Tongue (tissue), 3 donors: ENCODE results near the gene GNRHR. TPM values are rescaled to one million over a fixed set of nuclear protein-coding genes. Genes with fewer than 3 reads are reported as not detected.

ENCODE experiments used
- DNase-seq: peaks from one replicate; pipeline ENCODE4 v3.0.0-alpha.2; 2015
- small RNA-seq: library from RNA; depleted of rRNA; stranded (forward); fragments of <200 nt; gene quantifications from one replicate; pipeline ENCODE3, GENCODE V24; 2014; ENCODE audit warnings: low replicate concordance
- total RNA-seq: library from RNA; depleted of rRNA; stranded (reverse); fragments of >200 nt; gene quantifications from one replicate; pipeline ENCODE4 v1.2.3, GENCODE V29; 2014

Gene GNRHR
- total RNA-seq, 1 donor from 2014 or later: not detected

GRCh38 chr4:67700116-67700737 lies 54.0 kb downstream of the GNRHR start:
- peak; percentile 45 for DNase-seq

GRCh38 chr4:67699603-67700002 lies 54.6 kb downstream of the GNRHR start:
- no peak for DNase-seq

- no peak for DNase-seq
These were observed 56.1 kb downstream of the GNRHR start for GRCh38 chr4:67697860-67698687.

GRCh38 chr4:67696061-67696460 lies 58.1 kb downstream of the GNRHR start:
- DNase-seq: no peak

- DNase-seq: no peak
These were observed 59.5 kb downstream of the GNRHR start for GRCh38 chr4:67694662-67695061.

GRCh38 chr4:67691328-67691727 lies 62.9 kb downstream of the GNRHR start:
- no peak for DNase-seq

Small RNA genes lying within 50 kb of the gene (small RNA-seq; reads per million reads assigned to genes)
- gene RF00091: not detected

Other genes with a start within 250 kb of the GNRHR start
- 46.2 TPM for gene CENPC, start 208.9 kb downstream of the GNRHR start, total RNA-seq
- 0.21 TPM for gene STAP1, start 195.7 kb downstream of the GNRHR start, total RNA-seq
- 121 TPM for gene UBA6, start 53.2 kb downstream of the GNRHR start, total RNA-seq
- gene TMPRSS11D, start 129.6 kb upstream of the GNRHR start, total RNA-seq: 6.6 TPM
- gene TMPRSS11A, start 209.1 kb upstream of the GNRHR start, total RNA-seq: 9.2 TPM